ENCODE results near the gene CYTH1. TPM values are rescaled to one million over a fixed set of nuclear protein-coding genes. Genes with fewer than 3 reads are reported as not detected.

The CYTH1 gene
- total RNA-seq, 1 experiment from 2014 or later: 46.7 TPM

- no peaks in the 10 kb centered on the region for H3K36me3 ChIP-seq (ENCODE audit: control insufficient read depth, insufficient read depth, low read length)
- no peaks in the 10 kb centered on the region for H3K27me3 ChIP-seq (ENCODE audit: control insufficient read depth, insufficient read depth, low read length)
- ATAC-seq: no peak
- H3K4me3 ChIP-seq (ENCODE audit: low read depth in 2 of 2, low read length in 2 of 2): no peak overlapping the region
- intact Hi-C loops (cut with micrococcal nuclease; ENCODE audit: unreplicated experiment): no loop called here
- no peak for DNase-seq (ENCODE audit: low read depth, low spot score)
- H3K27ac ChIP-seq (ENCODE audit: low read length): peak overlapping the region; percentile 72
- H3K4me1 ChIP-seq (ENCODE audit: control insufficient read depth, insufficient read depth, low read length): peaks cover 51% of the 10 kb centered on the region
- ChIA-PET CTCF (no interaction called here), POLR2A (no interaction called here)
- BruUV-seq (replicated peaks): no TSS peak
- in situ Hi-C loops (cut with HindIII; ENCODE audit: low pct_unique_long_range_greater_than_20kb, low sequenced_read_pairs): no loop called here
- TF ChIP-seq, protein P1, sequence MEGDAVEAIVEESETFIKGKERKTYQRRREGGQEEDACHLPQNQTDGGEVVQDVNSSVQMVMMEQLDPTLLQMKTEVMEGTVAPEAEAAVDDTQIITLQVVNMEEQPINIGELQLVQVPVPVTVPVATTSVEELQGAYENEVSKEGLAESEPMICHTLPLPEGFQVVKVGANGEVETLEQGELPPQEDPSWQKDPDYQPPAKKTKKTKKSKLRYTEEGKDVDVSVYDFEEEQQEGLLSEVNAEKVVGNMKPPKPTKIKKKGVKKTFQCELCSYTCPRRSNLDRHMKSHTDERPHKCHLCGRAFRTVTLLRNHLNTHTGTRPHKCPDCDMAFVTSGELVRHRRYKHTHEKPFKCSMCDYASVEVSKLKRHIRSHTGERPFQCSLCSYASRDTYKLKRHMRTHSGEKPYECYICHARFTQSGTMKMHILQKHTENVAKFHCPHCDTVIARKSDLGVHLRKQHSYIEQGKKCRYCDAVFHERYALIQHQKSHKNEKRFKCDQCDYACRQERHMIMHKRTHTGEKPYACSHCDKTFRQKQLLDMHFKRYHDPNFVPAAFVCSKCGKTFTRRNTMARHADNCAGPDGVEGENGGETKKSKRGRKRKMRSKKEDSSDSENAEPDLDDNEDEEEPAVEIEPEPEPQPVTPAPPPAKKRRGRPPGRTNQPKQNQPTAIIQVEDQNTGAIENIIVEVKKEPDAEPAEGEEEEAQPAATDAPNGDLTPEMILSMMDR (IDR thresholded peaks at IDR 0.05): no peak
- TF ChIP-seq SIN3A (IDR thresholded peaks at IDR 0.05; ENCODE audit: borderline replicate concordance, insufficient read depth, low read depth, low read length) (no peak), REST (IDR thresholded peaks at IDR 0.05; ENCODE audit: insufficient read depth in 1 of 2, low read depth in 2 of 2, low read length in 1 of 2) (no peak), POLR2AphosphoS5 (IDR thresholded peaks at IDR 0.05; ENCODE audit: low read depth, low read length) (no peak), TCF7L2 (IDR thresholded peaks at IDR 0.05; ENCODE audit: low read depth, low read length) (no peak)
- H3K9me3 ChIP-seq (ENCODE audit: control insufficient read depth, insufficient read depth, low read depth, low read length): no peaks in the 10 kb centered on the region
Observed at GRCh38 chr17:78715876-78716275, 66.2 kb downstream of the CYTH1 start.

- H3K27me3 ChIP-seq (ENCODE audit: control insufficient read depth, insufficient read depth, low read length): no peaks in the 10 kb centered on the region
- intact Hi-C loops (cut with micrococcal nuclease; ENCODE audit: unreplicated experiment): no loop called here
- TF ChIP-seq, protein P1 (IDR thresholded peaks at IDR 0.05): no peak
- TF ChIP-seq TCF7L2 (IDR thresholded peaks at IDR 0.05; ENCODE audit: low read depth, low read length): no peak
- no peak for TF ChIP-seq POLR2AphosphoS5 (IDR thresholded peaks at IDR 0.05; ENCODE audit: low read depth, low read length)
- no peak for TF ChIP-seq SIN3A (IDR thresholded peaks at IDR 0.05; ENCODE audit: borderline replicate concordance, insufficient read depth, low read depth, low read length)
- ChIA-PET POLR2A (no interaction called here), CTCF (interaction anchor here (0.5 kb wide), 1 partner anchor 212 kb away, joined by 3 read pairs; no protein-coding TSS in a partner anchor)
- DNase-seq (ENCODE audit: low read depth, low spot score) (no peak), ATAC-seq (no peak)
- H3K36me3 ChIP-seq (ENCODE audit: control insufficient read depth, insufficient read depth, low read length): no peaks in the 10 kb centered on the region
- in situ Hi-C loops (cut with HindIII; ENCODE audit: low pct_unique_long_range_greater_than_20kb, low sequenced_read_pairs): no loop called here
- peak overlapping the region; percentile 72; the same call in 1 of the 2 replicates for H3K27ac ChIP-seq (ENCODE audit: low read length)
- no TSS peak for BruUV-seq (replicated peaks)
- no peaks in the 10 kb centered on the region for H3K9me3 ChIP-seq (ENCODE audit: control insufficient read depth, insufficient read depth, low read depth, low read length)
- H3K4me1 ChIP-seq (ENCODE audit: control insufficient read depth, insufficient read depth, low read length): peaks cover 51% of the 10 kb centered on the region
- H3K4me3 ChIP-seq (ENCODE audit: low read depth in 2 of 2, low read length in 2 of 2): no peak overlapping the region
Observed at GRCh38 chr17:78715000-78715771, 66.9 kb downstream of the CYTH1 start.
